ENCODE data around the gene ZDHHC14.

DNA sequence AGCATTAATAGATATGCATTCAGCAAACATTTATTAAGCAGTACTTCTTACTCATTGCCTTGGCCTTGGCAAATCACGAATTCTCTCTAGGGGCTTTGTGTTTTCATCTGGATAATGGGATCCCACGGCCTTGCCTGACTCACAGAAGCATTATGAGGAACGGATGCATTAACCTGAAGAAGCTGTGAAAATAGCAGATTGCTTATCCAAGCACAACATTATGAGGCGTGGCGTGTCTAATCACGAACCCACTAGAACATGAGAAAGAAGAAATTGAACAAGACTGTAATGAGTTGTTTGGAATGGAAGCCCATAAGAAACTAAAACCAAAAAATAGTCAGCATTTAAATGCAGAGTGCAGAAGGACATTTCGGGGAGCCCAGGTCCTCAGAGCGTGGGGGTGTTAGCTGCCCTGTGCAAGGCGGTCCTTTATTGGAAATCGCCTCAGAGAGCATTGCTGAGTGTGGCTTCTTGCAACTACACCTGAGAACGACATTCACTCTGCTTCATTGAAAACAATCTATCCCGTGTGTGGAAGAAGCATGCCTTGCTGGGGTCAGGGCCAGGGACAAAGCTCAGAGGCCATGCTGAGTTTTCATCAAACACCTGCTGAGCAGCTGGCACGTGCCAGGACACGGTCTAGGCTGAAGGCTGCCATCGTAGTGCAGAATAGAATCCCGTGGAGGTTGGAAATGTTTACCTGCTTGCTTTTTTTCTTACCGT, 179.9 kb downstream of the ZDHHC14 start:
- TF ChIP-seq, protein P1, sequence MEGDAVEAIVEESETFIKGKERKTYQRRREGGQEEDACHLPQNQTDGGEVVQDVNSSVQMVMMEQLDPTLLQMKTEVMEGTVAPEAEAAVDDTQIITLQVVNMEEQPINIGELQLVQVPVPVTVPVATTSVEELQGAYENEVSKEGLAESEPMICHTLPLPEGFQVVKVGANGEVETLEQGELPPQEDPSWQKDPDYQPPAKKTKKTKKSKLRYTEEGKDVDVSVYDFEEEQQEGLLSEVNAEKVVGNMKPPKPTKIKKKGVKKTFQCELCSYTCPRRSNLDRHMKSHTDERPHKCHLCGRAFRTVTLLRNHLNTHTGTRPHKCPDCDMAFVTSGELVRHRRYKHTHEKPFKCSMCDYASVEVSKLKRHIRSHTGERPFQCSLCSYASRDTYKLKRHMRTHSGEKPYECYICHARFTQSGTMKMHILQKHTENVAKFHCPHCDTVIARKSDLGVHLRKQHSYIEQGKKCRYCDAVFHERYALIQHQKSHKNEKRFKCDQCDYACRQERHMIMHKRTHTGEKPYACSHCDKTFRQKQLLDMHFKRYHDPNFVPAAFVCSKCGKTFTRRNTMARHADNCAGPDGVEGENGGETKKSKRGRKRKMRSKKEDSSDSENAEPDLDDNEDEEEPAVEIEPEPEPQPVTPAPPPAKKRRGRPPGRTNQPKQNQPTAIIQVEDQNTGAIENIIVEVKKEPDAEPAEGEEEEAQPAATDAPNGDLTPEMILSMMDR (IDR thresholded peaks at IDR 0.05; ENCODE audit: insufficient read depth, low read length, poor library complexity, severe bottlenecking), result no peak
- TF ChIP-seq EZH2phosphoT487 (conservative IDR thresholded peaks at IDR 0.05; ENCODE audit: low read length), result no peak
